ENCODE data around the gene GPHN. TPM values are rescaled to one million over a fixed set of nuclear protein-coding genes. Genes with fewer than 3 reads are reported as not detected.

Gene GPHN
- total RNA-seq, 1 experiment from 2014 or later, result 34.9 TPM

DNA sequence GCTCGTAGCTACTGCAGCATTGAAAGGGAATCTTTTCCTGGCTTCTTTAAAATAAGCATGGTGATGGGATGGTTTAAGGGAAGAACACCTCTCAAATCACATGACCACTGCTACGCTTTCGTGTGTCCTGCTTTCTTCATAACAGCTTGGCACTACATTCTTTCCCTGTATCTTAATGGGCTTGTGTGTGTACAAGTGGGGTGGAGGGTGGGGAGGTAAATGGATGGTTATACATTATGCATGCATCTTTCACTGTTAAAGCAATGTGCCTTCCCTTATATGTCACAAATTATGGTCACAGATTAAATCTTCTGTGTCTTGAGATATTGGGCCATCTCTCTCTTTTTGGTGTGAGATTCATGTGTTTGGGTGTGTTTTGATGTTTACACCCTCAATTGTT, 511.8 kb downstream of the GPHN start:
- no peak overlapping the region for H3K4me3 Mint-ChIP-seq (ENCODE audit: low read depth, unreplicated experiment)
- H3K9me3 Mint-ChIP-seq (ENCODE audit: low read depth, unreplicated experiment), result no peaks in the 10 kb centered on the region
- DNase-seq, result no peak
- no peaks in the 10 kb centered on the region for H3K27me3 Mint-ChIP-seq (ENCODE audit: unreplicated experiment)
- no peak overlapping the region for H3K27ac Mint-ChIP-seq (ENCODE audit: unreplicated experiment)
- TF ChIP-seq, protein P1, sequence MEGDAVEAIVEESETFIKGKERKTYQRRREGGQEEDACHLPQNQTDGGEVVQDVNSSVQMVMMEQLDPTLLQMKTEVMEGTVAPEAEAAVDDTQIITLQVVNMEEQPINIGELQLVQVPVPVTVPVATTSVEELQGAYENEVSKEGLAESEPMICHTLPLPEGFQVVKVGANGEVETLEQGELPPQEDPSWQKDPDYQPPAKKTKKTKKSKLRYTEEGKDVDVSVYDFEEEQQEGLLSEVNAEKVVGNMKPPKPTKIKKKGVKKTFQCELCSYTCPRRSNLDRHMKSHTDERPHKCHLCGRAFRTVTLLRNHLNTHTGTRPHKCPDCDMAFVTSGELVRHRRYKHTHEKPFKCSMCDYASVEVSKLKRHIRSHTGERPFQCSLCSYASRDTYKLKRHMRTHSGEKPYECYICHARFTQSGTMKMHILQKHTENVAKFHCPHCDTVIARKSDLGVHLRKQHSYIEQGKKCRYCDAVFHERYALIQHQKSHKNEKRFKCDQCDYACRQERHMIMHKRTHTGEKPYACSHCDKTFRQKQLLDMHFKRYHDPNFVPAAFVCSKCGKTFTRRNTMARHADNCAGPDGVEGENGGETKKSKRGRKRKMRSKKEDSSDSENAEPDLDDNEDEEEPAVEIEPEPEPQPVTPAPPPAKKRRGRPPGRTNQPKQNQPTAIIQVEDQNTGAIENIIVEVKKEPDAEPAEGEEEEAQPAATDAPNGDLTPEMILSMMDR (IDR thresholded peaks at IDR 0.05; ENCODE audit: unreplicated experiment), result no peak
- H3K4me1 Mint-ChIP-seq (ENCODE audit: low read depth, unreplicated experiment), result no peaks in the 10 kb centered on the region
- H3K36me3 Mint-ChIP-seq (ENCODE audit: insufficient read depth, unreplicated experiment), result no peaks in the 10 kb centered on the region
- BruUV-seq (replicated peaks), result no TSS peak
- intact Hi-C loops (cut with micrococcal nuclease; ENCODE audit: unreplicated experiment), result no loop called here
- CTCF ChIA-PET, result no interaction called here

DNA sequence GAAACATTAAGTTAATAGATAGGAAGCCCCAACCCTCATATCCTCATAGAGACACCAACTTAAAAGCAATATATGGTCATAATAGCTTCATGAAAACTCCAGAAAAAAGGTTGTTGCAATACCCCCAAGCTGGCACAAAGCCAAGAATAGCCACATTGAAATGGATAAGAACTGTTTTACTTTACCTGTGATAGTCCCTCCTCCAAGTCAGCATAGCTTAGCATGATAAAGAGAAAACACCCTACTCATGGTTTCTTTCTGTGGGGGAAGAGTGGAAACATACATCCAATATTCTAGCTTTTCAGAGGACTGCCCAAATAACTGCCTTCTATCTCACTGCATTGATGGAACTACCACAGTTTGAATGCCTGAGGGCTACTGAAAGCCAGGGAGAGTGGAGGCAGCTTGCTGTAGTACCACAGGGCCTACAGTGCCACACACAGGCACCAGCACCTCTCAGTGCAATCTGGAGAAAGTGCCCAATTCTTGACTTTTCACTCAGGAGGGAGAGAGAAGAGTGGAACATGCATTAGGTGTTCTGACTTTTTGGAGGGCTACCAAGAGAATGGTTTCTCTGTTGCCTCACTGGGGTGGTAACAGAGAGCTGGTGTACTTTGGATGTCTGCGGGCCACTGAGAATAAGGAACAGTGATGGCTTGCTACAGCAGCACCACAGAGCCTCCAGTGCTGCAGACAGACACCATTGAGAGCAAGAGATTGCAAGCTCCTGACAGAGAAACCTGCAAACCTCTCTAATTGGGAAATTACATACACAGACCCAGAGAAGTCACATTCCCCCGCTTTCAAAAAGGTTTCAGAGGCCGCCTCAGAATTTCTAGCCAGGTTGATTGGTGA, 524.2 kb downstream of the GPHN start:
- BruUV-seq (replicated peaks), result no TSS peak

DNA sequence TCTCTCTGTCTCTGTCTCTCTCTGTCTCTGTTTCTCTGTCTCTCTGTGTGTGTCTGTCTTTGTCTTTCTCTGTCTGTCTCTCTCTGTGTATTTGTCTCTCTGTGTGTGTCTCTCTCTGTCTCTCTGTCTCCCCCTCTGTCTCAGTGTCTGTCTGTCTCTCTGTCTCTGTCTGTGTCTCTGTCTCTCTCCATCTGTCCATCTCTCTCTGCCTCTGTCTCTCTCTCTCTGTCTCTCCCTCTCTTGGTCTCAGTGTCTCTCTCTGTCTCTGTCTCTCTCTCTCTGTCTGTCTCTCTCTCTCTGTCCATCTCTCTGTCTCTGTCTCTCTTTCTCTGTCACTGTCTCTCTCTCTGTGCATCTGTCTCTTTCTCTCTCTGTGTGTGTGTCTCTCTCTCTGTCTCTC, 537.5 kb downstream of the GPHN start:
- no peaks in the 10 kb centered on the region for H3K36me3 Mint-ChIP-seq (ENCODE audit: insufficient read depth, unreplicated experiment)
- CTCF ChIA-PET, result no interaction called here
- TF ChIP-seq, protein P1 (IDR thresholded peaks at IDR 0.05; ENCODE audit: unreplicated experiment), result no peak
- no peak overlapping the region for H3K27ac Mint-ChIP-seq (ENCODE audit: unreplicated experiment)
- no peaks in the 10 kb centered on the region for H3K27me3 Mint-ChIP-seq (ENCODE audit: unreplicated experiment)
- peaks cover 6% of the 10 kb centered on the region for H3K9me3 Mint-ChIP-seq (ENCODE audit: low read depth, unreplicated experiment)
- H3K4me3 Mint-ChIP-seq (ENCODE audit: low read depth, unreplicated experiment), result no peak overlapping the region
- no peaks in the 10 kb centered on the region for H3K4me1 Mint-ChIP-seq (ENCODE audit: low read depth, unreplicated experiment)
- DNase-seq, result no peak
- no TSS peak for BruUV-seq (replicated peaks)
- intact Hi-C loops (cut with micrococcal nuclease; ENCODE audit: unreplicated experiment), result no loop called here

More for the DNA sequence above, 524.2 kb downstream of the GPHN start:
- no peaks in the 10 kb centered on the region for H3K36me3 Mint-ChIP-seq (ENCODE audit: insufficient read depth, unreplicated experiment)
- intact Hi-C loops (cut with micrococcal nuclease; ENCODE audit: unreplicated experiment), result no loop called here
- no peaks in the 10 kb centered on the region for H3K27me3 Mint-ChIP-seq (ENCODE audit: unreplicated experiment)
- no peaks in the 10 kb centered on the region for H3K4me1 Mint-ChIP-seq (ENCODE audit: low read depth, unreplicated experiment)
- DNase-seq, result no peak
- CTCF ChIA-PET, result no interaction called here
- H3K4me3 Mint-ChIP-seq (ENCODE audit: low read depth, unreplicated experiment), result no peak overlapping the region
- TF ChIP-seq, protein P1 (IDR thresholded peaks at IDR 0.05; ENCODE audit: unreplicated experiment), result no peak
- H3K27ac Mint-ChIP-seq (ENCODE audit: unreplicated experiment), result no peak overlapping the region
- peaks cover 3% of the 10 kb centered on the region for H3K9me3 Mint-ChIP-seq (ENCODE audit: low read depth, unreplicated experiment)

DNA sequence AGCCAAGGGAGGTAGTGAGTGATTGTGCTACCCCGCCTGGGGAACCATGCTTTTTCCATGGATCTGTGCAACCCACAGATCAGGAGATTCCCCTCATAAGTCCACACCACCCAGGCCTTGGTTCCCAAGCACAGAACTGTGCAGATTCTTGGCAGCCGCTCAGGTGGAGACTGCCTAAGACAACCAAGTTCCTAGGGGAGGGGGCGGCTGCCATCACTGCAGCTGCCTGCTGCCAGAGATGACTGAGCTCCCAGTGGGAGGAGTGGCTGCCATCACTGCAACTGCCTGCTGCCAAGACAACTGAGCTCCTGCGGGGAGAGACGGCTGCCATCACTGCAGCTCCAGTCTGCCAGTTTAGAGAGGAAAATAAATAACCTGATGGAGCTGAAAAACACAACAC, 542.9 kb downstream of the GPHN start:
- peaks cover 12% of the 10 kb centered on the region for H3K9me3 Mint-ChIP-seq (ENCODE audit: low read depth, unreplicated experiment)
- TF ChIP-seq, protein P1 (IDR thresholded peaks at IDR 0.05; ENCODE audit: unreplicated experiment), result no peak
- no peak overlapping the region for H3K4me3 Mint-ChIP-seq (ENCODE audit: low read depth, unreplicated experiment)
- no peak overlapping the region for H3K27ac Mint-ChIP-seq (ENCODE audit: unreplicated experiment)
- CTCF ChIA-PET, result no interaction called here
- intact Hi-C loops (cut with micrococcal nuclease; ENCODE audit: unreplicated experiment), result no loop called here
- DNase-seq, result no peak
- BruUV-seq (replicated peaks), result no TSS peak
- no peaks in the 10 kb centered on the region for H3K36me3 Mint-ChIP-seq (ENCODE audit: insufficient read depth, unreplicated experiment)
- no peaks in the 10 kb centered on the region for H3K4me1 Mint-ChIP-seq (ENCODE audit: low read depth, unreplicated experiment)
- no peaks in the 10 kb centered on the region for H3K27me3 Mint-ChIP-seq (ENCODE audit: unreplicated experiment)

Measured in Calu3 (cell line).